Measurements from ENCODE around the gene CHRNA10.
"Not testable (repeated sequence)": the region's sequence is repeated elsewhere in the genome, so short reads cannot be mapped to it uniquely, and the experiment has no call there.

Gene CHRNA10

GRCh38 chr11:3665336-3666022 is 5.7 kb downstream of the CHRNA10 start:
- no peak for DNase-seq (ENCODE audit: low read depth in 2 of 2)

- DNase-seq (ENCODE audit: low read depth in 2 of 2), result no peak
Observed at GRCh38 chr11:3664032-3664630, 7.1 kb downstream of the CHRNA10 start.

- DNase-seq (ENCODE audit: low read depth in 2 of 2), result no peak
Observed at GRCh38 chr11:3662856-3663255, 8.3 kb downstream of the CHRNA10 start.

GRCh38 chr11:3660960-3661359 is 10.2 kb downstream of the CHRNA10 start:
- no peak for DNase-seq (ENCODE audit: low read depth in 2 of 2)

GRCh38 chr11:3659595-3660515 is 11.3 kb downstream of the CHRNA10 start:
- DNase-seq (ENCODE audit: low read depth in 2 of 2), result no peak

GRCh38 chr11:3658252-3658651 is 12.9 kb downstream of the CHRNA10 start:
- no peak for DNase-seq (ENCODE audit: low read depth in 2 of 2)

GRCh38 chr11:3657331-3657730 is 13.9 kb downstream of the CHRNA10 start:
- not testable (repeated sequence) for DNase-seq (ENCODE audit: low read depth in 2 of 2)

GRCh38 chr11:3655547-3655946 is 15.6 kb downstream of the CHRNA10 start:
- no peak for DNase-seq (ENCODE audit: low read depth in 2 of 2)

- not testable (repeated sequence) for DNase-seq (ENCODE audit: low read depth in 2 of 2)
Observed at GRCh38 chr11:3652514-3652913, 18.7 kb downstream of the CHRNA10 start.

- not testable (repeated sequence) for DNase-seq (ENCODE audit: low read depth in 2 of 2)
Observed at GRCh38 chr11:3649374-3649773, 21.8 kb downstream of the CHRNA10 start.

- DNase-seq (ENCODE audit: low read depth in 2 of 2), result not testable (repeated sequence)
Observed at GRCh38 chr11:3648843-3649242, 22.3 kb downstream of the CHRNA10 start.

GRCh38 chr11:3645552-3645951 is 25.6 kb downstream of the CHRNA10 start:
- DNase-seq (ENCODE audit: low read depth in 2 of 2), result no peak

- no peak for DNase-seq (ENCODE audit: low read depth in 2 of 2)
Observed at GRCh38 chr11:3644817-3645235, 26.4 kb downstream of the CHRNA10 start, which contains the start of gene ART1. ART1 (plus strand) TSS chr11:3645128; CDS start chr11:3659214, 14,086 bp downstream.

- DNase-seq (ENCODE audit: low read depth in 2 of 2), result not testable (repeated sequence)
Observed at GRCh38 chr11:3643102-3643546, 28.1 kb downstream of the CHRNA10 start.

- DNase-seq (ENCODE audit: low read depth in 2 of 2), result peak; percentile 51 to 55
Observed at GRCh38 chr11:3642071-3642951, 28.9 kb downstream of the CHRNA10 start.

- no peak for DNase-seq (ENCODE audit: low read depth in 2 of 2)
Observed at GRCh38 chr11:3641701-3642070, 29.5 kb downstream of the CHRNA10 start, which contains the start of gene ART5. ART5 (minus strand) TSS chr11:3641992; CDS start chr11:3641862, 130 bp downstream.

- no peak for DNase-seq (ENCODE audit: low read depth in 2 of 2)
Observed at GRCh38 chr11:3641191-3641590, 30.0 kb downstream of the CHRNA10 start.

- no peak for DNase-seq (ENCODE audit: low read depth in 2 of 2)
Observed at GRCh38 chr11:3639841-3640240, 31.3 kb downstream of the CHRNA10 start.

- DNase-seq (ENCODE audit: low read depth in 2 of 2), result no peak
Observed at GRCh38 chr11:3638513-3638912, 32.7 kb downstream of the CHRNA10 start.

- no peak for DNase-seq (ENCODE audit: low read depth in 2 of 2)
Observed at GRCh38 chr11:3637201-3637600, 34.0 kb downstream of the CHRNA10 start.
